Transverse colon (tissue), 4 donors: ENCODE results near the gene GAB3.

Experiments
- POLR2A ChIP-seq: fragments of 450-650 bp; IDR thresholded peaks from one replicate; pipeline ENCODE4 v1.6.1; 2016; ENCODE audit warnings: antibody characterized with exemption, mild to moderate bottlenecking, moderate library complexity
- POLR2AphosphoS5 ChIP-seq, 3 donors: sonication (generic); formaldehyde crosslinking; IDR thresholded peaks; one replicate each; pipeline ENCODE4 v1.6.1; 2016; ENCODE audit warnings: antibody characterized with exemption in 3 of 3
- TF ChIP-seq, protein P1 (sequence below), 5 experiments: fragments of 200-600 bp in 3 of 5; fragments of 450-650 bp in 2 of 5; sonication (generic) in 3 of 5; IDR thresholded peaks; 1 replicate in 2 of 5; 2 replicates in 3 of 5; pipeline ENCODE4 v1.5.1; 2016 to 2017; ENCODE audit warnings: antibody characterized with exemption in 5 of 5, inconsistent platforms in 3 of 5, mild to moderate bottlenecking in 2 of 5, moderate library complexity in 1 of 5

DNA sequence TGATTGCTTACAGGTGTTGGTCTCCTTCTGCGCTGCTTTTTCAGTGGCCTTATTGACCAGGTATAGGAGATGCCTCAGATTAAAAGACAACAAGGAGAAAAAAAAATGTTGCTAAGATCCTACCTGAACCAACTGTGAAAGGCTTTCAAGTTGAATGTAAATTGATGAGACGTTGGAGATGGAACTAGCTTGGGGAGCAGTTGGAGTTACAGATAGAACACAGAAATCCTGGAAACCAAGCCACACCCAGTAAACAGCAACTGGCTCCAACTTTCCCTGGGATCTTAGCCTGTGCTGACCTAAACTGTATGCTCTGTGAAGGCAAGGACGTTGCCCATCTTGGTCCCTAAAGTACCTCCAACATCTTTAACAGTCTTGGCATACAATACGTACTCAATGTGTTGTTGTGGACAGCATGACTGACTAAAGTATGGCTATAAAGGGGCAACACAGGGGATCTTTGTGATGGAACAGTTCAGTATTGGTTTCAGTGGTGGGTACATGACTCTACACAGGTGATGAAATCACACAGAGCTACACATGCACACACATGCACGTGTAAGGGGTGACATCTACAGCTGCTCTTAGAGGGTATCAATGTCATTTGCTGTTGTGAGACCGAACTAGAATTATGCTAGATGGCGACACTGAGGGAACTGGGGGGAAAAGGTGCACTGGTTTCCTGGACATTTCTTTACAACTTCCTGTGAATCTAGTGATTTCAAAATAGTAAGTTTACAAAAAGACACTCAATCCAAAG, 22.3 kb downstream of the GAB3 start:
- TF ChIP-seq, protein P1, sequence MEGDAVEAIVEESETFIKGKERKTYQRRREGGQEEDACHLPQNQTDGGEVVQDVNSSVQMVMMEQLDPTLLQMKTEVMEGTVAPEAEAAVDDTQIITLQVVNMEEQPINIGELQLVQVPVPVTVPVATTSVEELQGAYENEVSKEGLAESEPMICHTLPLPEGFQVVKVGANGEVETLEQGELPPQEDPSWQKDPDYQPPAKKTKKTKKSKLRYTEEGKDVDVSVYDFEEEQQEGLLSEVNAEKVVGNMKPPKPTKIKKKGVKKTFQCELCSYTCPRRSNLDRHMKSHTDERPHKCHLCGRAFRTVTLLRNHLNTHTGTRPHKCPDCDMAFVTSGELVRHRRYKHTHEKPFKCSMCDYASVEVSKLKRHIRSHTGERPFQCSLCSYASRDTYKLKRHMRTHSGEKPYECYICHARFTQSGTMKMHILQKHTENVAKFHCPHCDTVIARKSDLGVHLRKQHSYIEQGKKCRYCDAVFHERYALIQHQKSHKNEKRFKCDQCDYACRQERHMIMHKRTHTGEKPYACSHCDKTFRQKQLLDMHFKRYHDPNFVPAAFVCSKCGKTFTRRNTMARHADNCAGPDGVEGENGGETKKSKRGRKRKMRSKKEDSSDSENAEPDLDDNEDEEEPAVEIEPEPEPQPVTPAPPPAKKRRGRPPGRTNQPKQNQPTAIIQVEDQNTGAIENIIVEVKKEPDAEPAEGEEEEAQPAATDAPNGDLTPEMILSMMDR (IDR thresholded peaks at IDR 0.05) = no peak
- TF ChIP-seq POLR2A = no peak
- TF ChIP-seq POLR2AphosphoS5 (IDR thresholded peaks at IDR 0.05) = no peak
